GM12878 (cell line): ENCODE results near the gene CCNY. TPM values are rescaled to one million over a fixed set of nuclear protein-coding genes. Genes with fewer than 3 reads are reported as not detected.

Experiments
- ATAC-seq: fragments of 200-7000 bp; cut with Tn5 transposase; 3 replicates; pipeline ENCODE4 v1.9.1; 2020; ENCODE audit warnings: mild to moderate bottlenecking, moderate library complexity
- BruUV-seq: library from RNA; stranded (reverse); fragments of 400-500 nt; replicated peaks from 2 replicates; lab custom pipeline; 2021; lab: Mats Ljungman, UMichigan
- CTCF ChIA-PET: fragments of 300-600 bp; sonication (Branson Sonifier 250); formaldehyde crosslinking; extraction: SDS; loops from one replicate; lab custom pipeline; 2021; ENCODE audit warnings: inconsistent platforms; lab: Yijun Ruan, JAX
- POLR2A ChIA-PET: fragments of 350-600 bp; formaldehyde crosslinking; extraction: SDS; loops from one replicate; lab custom pipeline; 2021; ENCODE audit warnings: inconsistent platforms; lab: Charles Lee
- RAD21 ChIA-PET: fragments of 300-600 bp; sonication (Branson Sonifier 250); formaldehyde crosslinking; loops from one replicate; lab custom pipeline; 2023; ENCODE audit warnings: antibody characterized with exemption; ENCODE audit not compliant: unreplicated experiment; lab: Charles Lee
- SMC1A ChIA-PET: fragments of 300-600 bp; sonication (Branson Sonifier 250); formaldehyde crosslinking; loops from one replicate; lab custom pipeline; 2023; ENCODE audit not compliant: unreplicated experiment, uncharacterized antibody; lab: Charles Lee
- DNase-seq: peaks from one replicate; pipeline ENCODE4 v3.0.0-alpha.2; 2011; ENCODE audit warnings: low read depth, low spot score
- FAIRE-seq: peaks from 3 replicates; lab custom pipeline; 2011; peaks lifted over from hg19 to GRCh38; lab: Jason Lieb, UNC
- H2AFZ ChIP-seq: 2 replicates; pipeline ENCODE4 v1.6.0; 2011; ENCODE audit warnings: low read depth, low read length, control low read depth; ENCODE audit not compliant: control insufficient read depth
- H3K27ac ChIP-seq: 2 replicates; pipeline ENCODE4 v1.5.1; 2011; ENCODE audit warnings: control low read depth; ENCODE audit not compliant: control insufficient read depth, insufficient read depth
- H3K27me3 ChIP-seq, 2 experiments: replicated peaks in 1 of 2; 2 replicates each; pipeline versions ENCODE4 v1.6.0 to v1.6.1; 2011; ENCODE audit warnings: low read length in 1 of 2; ENCODE audit not compliant: control insufficient read depth in 2 of 2, insufficient read depth in 2 of 2
- H3K36me3 ChIP-seq, 2 experiments: 2 replicates each; pipeline ENCODE4 v1.5.1; 2011; ENCODE audit warnings: low read length in 1 of 2; ENCODE audit not compliant: control insufficient read depth in 2 of 2, insufficient read depth in 2 of 2
- H3K4me1 ChIP-seq: 2 replicates; pipeline ENCODE4 v1.6.1; 2011; ENCODE audit warnings: mild to moderate bottlenecking, low read length, moderate library complexity, mixed read lengths; ENCODE audit not compliant: control insufficient read depth, insufficient read depth
- H3K4me2 ChIP-seq: 2 replicates; pipeline ENCODE4 v1.6.0; 2011; ENCODE audit warnings: control low read depth; ENCODE audit not compliant: control insufficient read depth, insufficient read depth
- H3K4me3 ChIP-seq: fragments of 200-600 bp; sonication (generic); 2 replicates; pipeline ENCODE4 v1.5.1; 2016
- H3K79me2 ChIP-seq: 2 replicates; pipeline ENCODE4 v1.6.0; 2011; ENCODE audit warnings: low read length; ENCODE audit not compliant: control insufficient read depth, insufficient read depth
- H3K9ac ChIP-seq: 2 replicates; pipeline ENCODE4 v1.8.0; 2011; ENCODE audit warnings: low read length, control low read depth, mixed read lengths; ENCODE audit not compliant: control insufficient read depth, insufficient read depth
- H3K9me3 ChIP-seq: replicated peaks from 3 replicates; pipeline ENCODE4 v1.5.1; 2011; ENCODE audit warnings: mild to moderate bottlenecking, low read length; ENCODE audit not compliant: control insufficient read depth, insufficient read depth
- H4K20me1 ChIP-seq: 2 replicates; pipeline ENCODE4 v1.6.0; 2011; ENCODE audit not compliant: control insufficient read depth, insufficient read depth
- BMI1 ChIP-seq: fragments of 450-650 bp; IDR thresholded peaks from 2 replicates; pipeline ENCODE4 v1.6.1; 2016; ENCODE audit warnings: mild to moderate bottlenecking, moderate library complexity, borderline replicate concordance
- CBX5 ChIP-seq: sonication (generic); IDR thresholded peaks from 2 replicates; pipeline ENCODE4 v1.6.1; 2016; ENCODE audit warnings: low read depth, moderate library complexity, mild to moderate bottlenecking, inconsistent platforms
- CHD2 ChIP-seq: IDR thresholded peaks from 2 replicates; pipeline ENCODE4 v1.6.1; 2011; ENCODE audit warnings: low read depth, low read length, improper control_type of control experiment, borderline replicate concordance
- CTCF ChIP-seq, 3 experiments: IDR thresholded peaks in 2 of 3; conservative IDR thresholded peaks in 1 of 3; 2 replicates each; pipeline ENCODE4 v1.5.1; 2011; ENCODE audit warnings: low read depth in 3 of 3, low read length in 3 of 3, mild to moderate bottlenecking in 3 of 3, control low read depth in 2 of 3, moderate library complexity in 2 of 3, inconsistent platforms in 1 of 3, mixed read lengths in 1 of 3; ENCODE audit not compliant: control insufficient read depth in 2 of 3, insufficient read depth in 1 of 3; ENCODE audit errors: extremely low read depth in 1 of 3
- E2F4 ChIP-seq: IDR thresholded peaks from 2 replicates; pipeline ENCODE4 v1.6.1; 2012; ENCODE audit warnings: low read depth, low read length, improper control_type of control experiment
- E4F1 ChIP-seq: fragments of 450-650 bp; IDR thresholded peaks from 2 replicates; pipeline ENCODE4 v1.6.1; 2018; ENCODE audit warnings: borderline replicate concordance, mild to moderate bottlenecking; ENCODE audit not compliant: partially characterized antibody
- ELK1 ChIP-seq: IDR thresholded peaks from 2 replicates; pipeline ENCODE4 v1.6.1; 2012; ENCODE audit warnings: low read depth, low read length, improper control_type of control experiment
- IRF4 ChIP-seq: IDR thresholded peaks from 2 replicates; pipeline ENCODE4 v1.6.1; 2011; ENCODE audit warnings: low read depth, low read length
- MTA3 ChIP-seq: IDR thresholded peaks from 2 replicates; pipeline ENCODE4 v1.6.1; 2012; ENCODE audit warnings: low read length, inconsistent platforms, borderline replicate concordance
- MYC ChIP-seq: IDR thresholded peaks from 2 replicates; pipeline ENCODE4 v1.6.1; 2011; ENCODE audit warnings: mild to moderate bottlenecking, low read length, moderate library complexity, inconsistent platforms; ENCODE audit not compliant: insufficient read depth, insufficient replicate concordance, insufficient read length, severe bottlenecking
- NFXL1 ChIP-seq: fragments of 450-650 bp; IDR thresholded peaks from 2 replicates; pipeline ENCODE4 v1.6.1; 2017; ENCODE audit warnings: antibody characterized with exemption, mild to moderate bottlenecking, borderline replicate concordance
- USF1 ChIP-seq: IDR thresholded peaks from 2 replicates; pipeline ENCODE4 v1.6.1; 2011; ENCODE audit warnings: borderline replicate concordance, low read depth, mild to moderate bottlenecking, moderate library complexity, mixed read lengths, low read length; ENCODE audit not compliant: insufficient read depth; ENCODE audit errors: extremely low read length
- YBX1 ChIP-seq: fragments of 450-650 bp; IDR thresholded peaks from 2 replicates; pipeline ENCODE4 v1.6.1; 2016; ENCODE audit warnings: antibody characterized with exemption
- ZNF24 ChIP-seq: fragments of 450-650 bp; IDR thresholded peaks from 2 replicates; pipeline ENCODE4 v1.6.1; 2017; ENCODE audit warnings: antibody characterized with exemption, mild to moderate bottlenecking
- WGBS: methylation state at CpG from one replicate; pipeline ENCODE4 v1.1.6; 2016; ENCODE audit warnings: low lambda C conversion rate; ENCODE audit not compliant: insufficient replicate concordance, insufficient coverage; ENCODE audit errors: missing lambda C conversion rate; 5-methylcytosine and 5-hydroxymethylcytosine counted together
- in situ Hi-C: fragments of 300-500 bp; cut with MboI; formaldehyde crosslinking; loops from 9 replicates; pipeline ENCODE4 v1.14.3; 2018; ENCODE audit warnings: mixed read lengths
- intact Hi-C: fragments of 100-400 bp; cut with micrococcal nuclease; formaldehyde crosslinking; loops from one replicate; pipeline ENCODE4 v1.14.2; 2022; ENCODE audit not compliant: unreplicated experiment
- polyA plus RNA-seq, 11 experiments: library from polyadenylated mRNA; depleted of rRNA in 4 of 11; unstranded in 6 of 11; stranded (reverse) in 5 of 11; fragments of >200 nt; fragmentation: Nextera tagmentation in 4 of 11; fragmentation: Illumina TruSeq in 1 of 11; extraction: Ambion mirVana in 4 of 11; extraction: Trizol in 1 of 11; gene quantifications; 1 replicate in 1 of 11; 2 replicates in 10 of 11; pipeline versions ENCODE4 v1.2.1 to v1.2.3, GENCODE V29; 2011 to 2016; ENCODE audit warnings: inconsistent platforms in 2 of 11, missing spikeins in 2 of 11, low read depth in 1 of 11
- total RNA-seq, 4 experiments: library from RNA; depleted of rRNA in 3 of 4; stranded (reverse); fragments of >200 nt in 3 of 4; fragmentation: Illumina TruSeq in 1 of 4; extraction: Trizol in 1 of 4; gene quantifications; 2 replicates each; pipeline versions ENCODE4 v1.2.1 to v1.2.3, GENCODE V29; 2013 to 2021

The CCNY gene
- total and polyA plus RNA-seq, 10 of the 15 experiments (the other 5 are each of a cell fraction or from before 2014, with no cell fraction given): 3.6 to 50.0 (median 26.1) TPM

GRCh38 chr10:35580423-35580770 lies 244.1 kb downstream of the CCNY start:
- ATAC-seq: no peak
- Histone ChIP-seq H2AFZ (no peak overlapping the region), H3K36me3 (no peaks in the 10 kb centered on the region), H3K4me3 (no peak overlapping the region), H3K4me2 (no peak overlapping the region), H3K9me3 (no peaks in the 10 kb centered on the region), H4K20me1 (no peaks in the 10 kb centered on the region), H3K27ac (no peak overlapping the region), H3K27me3 (no peaks in the 10 kb centered on the region), H3K4me1 (no peaks in the 10 kb centered on the region), H3K9ac (no peak overlapping the region), H3K79me2 (no peaks in the 10 kb centered on the region)
- no peak for DNase-seq
- ChIA-PET SMC1A (interaction anchor here (1.3 kb wide), 1 partner anchor 17 kb away, joined by 4 read pairs; no protein-coding TSS in a partner anchor), RAD21 (no interaction called here), POLR2A (no interaction called here), CTCF (interaction anchor here (0.6 to 1.6 kb wide), 4 partner anchors 9 to 631 kb away, joined by 3 to 8 read pairs (median 3); no protein-coding TSS in a partner anchor)
- intact Hi-C loops: no loop called here
- in situ Hi-C loops: no loop called here
- BruUV-seq: no TSS peak
- 29% methylated on average over 3 of the region's 3 CpGs for WGBS
- no peak for FAIRE-seq
- TF ChIP-seq BMI1 (no peak), E4F1 (no peak), MTA3 (no peak), CTCF (IDR thresholded peaks at IDR 0.05 in 2 of 3, conservative IDR thresholded peaks at IDR 0.05 in 1 of 3; ENCODE audit: control insufficient read depth in 2 of 3, extremely low read depth in 1 of 3, insufficient read depth in 1 of 3, low read depth in 3 of 3, low read length in 3 of 3) (no peak), USF1 (no peak), ZNF24 (no peak), MYC (no peak), CBX5 (no peak), YBX1 (no peak), IRF4 (no peak), CHD2 (no peak), E2F4 (no peak), NFXL1 (no peak), ELK1 (no peak)
